K562 (cell line): Measurements from ENCODE around the gene TEX51. TPM values are rescaled to one million over a fixed set of nuclear protein-coding genes. Genes with fewer than 3 reads are reported as not detected.

ENCODE experiments used
- ATAC-seq: fragments of 200-7000 bp; cut with Tn5 transposase; 3 replicates; pipeline ENCODE4 v1.9.1; 2020; ENCODE audit warnings: moderate library complexity
- BruUV-seq: library from RNA; stranded (reverse); fragments of 400-500 nt; replicated peaks from 2 replicates; lab custom pipeline; 2021; lab: Mats Ljungman, UMichigan
- CTCF ChIA-PET: fragments of 300-600 bp; formaldehyde crosslinking; extraction: SDS; loops from one replicate; lab custom pipeline; 2021; ENCODE audit warnings: low intra/inter-chr PET ratio; lab: Yijun Ruan, JAX
- POLR2A ChIA-PET: fragments of 300-600, 350-650 bp; sonication (Branson Sonifier 250); formaldehyde crosslinking; extraction: SDS; loops from one replicate; lab custom pipeline; 2021; ENCODE audit warnings: antibody characterized with exemption, inconsistent platforms; lab: Yijun Ruan, JAX
- DNase-seq, 4 experiments: peaks; one replicate each; pipeline versions ENCODE4 v3.0.0 to v3.0.0-alpha.2; 2011 to 2018; ENCODE audit warnings: low spot score in 3 of 4, mixed read lengths in 3 of 4; ENCODE audit errors: extremely low read depth in 1 of 4
- FAIRE-seq: peaks from 2 replicates; lab custom pipeline; 2011; peaks lifted over from hg19 to GRCh38; lab: Jason Lieb, UNC
- H2AFZ ChIP-seq: 2 replicates; pipeline ENCODE4 v1.6.0; 2011; ENCODE audit warnings: low read depth, low read length, control low read depth, inconsistent platforms
- H3K27ac ChIP-seq: fragments of 200-600 bp; 3 replicates; pipeline ENCODE4 v1.8.0; 2011; ENCODE audit warnings: low read depth, mild to moderate bottlenecking, control low read depth, inconsistent platforms, low read length, moderate library complexity, mixed read lengths; ENCODE audit errors: extremely low read depth
- H3K27me3 ChIP-seq, 2 experiments: fragments of 300-600 bp in 1 of 2; 2 replicates in 1 of 2; 3 replicates in 1 of 2; pipeline versions ENCODE4 v1.6.0 to v1.8.0; 2011; ENCODE audit warnings: inconsistent platforms in 2 of 2, low read length in 2 of 2, mild to moderate bottlenecking in 1 of 2, mixed read lengths in 1 of 2, moderate library complexity in 1 of 2; ENCODE audit not compliant: control insufficient read depth in 2 of 2, insufficient read depth in 2 of 2
- H3K36me3 ChIP-seq: fragments of 300-600 bp; 3 replicates; pipeline ENCODE4 v1.8.0; 2011; ENCODE audit warnings: mild to moderate bottlenecking, low read length, inconsistent platforms; ENCODE audit not compliant: control insufficient read depth, insufficient read depth
- H3K4me1 ChIP-seq, 2 experiments: fragments of 200-600 bp in 1 of 2; replicated peaks in 1 of 2; 2 replicates in 1 of 2; 3 replicates in 1 of 2; pipeline versions ENCODE4 v1.5.1 to v1.8.0; 2011; ENCODE audit warnings: inconsistent platforms in 2 of 2, low read length in 2 of 2, mild to moderate bottlenecking in 1 of 2, mixed read lengths in 1 of 2, moderate library complexity in 1 of 2; ENCODE audit not compliant: control insufficient read depth in 2 of 2, insufficient read depth in 2 of 2
- H3K4me2 ChIP-seq: 2 replicates; pipeline ENCODE4 v1.6.1; 2011; ENCODE audit warnings: low read length, control low read depth, inconsistent platforms, mixed read lengths; ENCODE audit not compliant: insufficient read depth
- H3K4me3 ChIP-seq: fragments of 200-600 bp; sonication (generic), shearing (Covaris generic); 2 replicates; pipeline ENCODE4 v1.5.1; 2016; ENCODE audit warnings: control low read depth, inconsistent platforms
- H3K79me2 ChIP-seq: fragments of 200-600 bp; 3 replicates; pipeline ENCODE4 v1.8.0; 2011; ENCODE audit warnings: low read length, inconsistent platforms; ENCODE audit not compliant: control insufficient read depth, insufficient read depth
- H3K9ac ChIP-seq, 2 experiments: 2 replicates each; pipeline versions ENCODE4 v1.6.0 to v1.6.1; 2011; ENCODE audit warnings: low read depth in 2 of 2, low read length in 2 of 2, control low read depth in 1 of 2, inconsistent platforms in 1 of 2, mild to moderate bottlenecking in 1 of 2, mixed read lengths in 1 of 2; ENCODE audit not compliant: insufficient read depth in 1 of 2
- H3K9me1 ChIP-seq: one replicate; pipeline ENCODE4 v1.6.0; 2011; ENCODE audit warnings: inconsistent platforms, mild to moderate bottlenecking, low read length, moderate library complexity; ENCODE audit not compliant: control insufficient read depth, insufficient read depth
- H3K9me3 ChIP-seq: replicated peaks from 2 replicates; pipeline ENCODE4 v1.5.1; 2011; ENCODE audit warnings: low read depth, low read length, inconsistent platforms; ENCODE audit not compliant: control insufficient read depth, insufficient read depth
- H4K20me1 ChIP-seq: replicated peaks from 2 replicates; pipeline ENCODE4 v1.6.1; 2011; ENCODE audit warnings: low read length, inconsistent platforms, mixed read lengths; ENCODE audit not compliant: control insufficient read depth, insufficient read depth
- CTBP1 ChIP-seq: fragments of 450-650 bp; IDR thresholded peaks from 2 replicates; pipeline ENCODE4 v1.6.1; 2016; ENCODE audit warnings: borderline replicate concordance
- ELF1 ChIP-seq: fragments of 200-800 bp; sonication (Bioruptor generic); IDR thresholded peaks from 2 replicates; pipeline ENCODE4 v1.6.1; 2016; ENCODE audit warnings: missing genetic modification characterization, missing compliant biosample characterization
- FOXK2 ChIP-seq, 2 experiments: fragments of 450-650 bp; IDR thresholded peaks in 1 of 2; conservative IDR thresholded peaks in 1 of 2; 2 replicates each; pipeline ENCODE4 v1.6.1; 2016; ENCODE audit warnings: low read depth in 2 of 2, mild to moderate bottlenecking in 1 of 2
- HDAC3 ChIP-seq: fragments of 450-650 bp; IDR thresholded peaks from 2 replicates; pipeline ENCODE4 v1.6.1; 2018; ENCODE audit warnings: borderline replicate concordance, mild to moderate bottlenecking, moderate library complexity; ENCODE audit not compliant: partially characterized antibody
- HDAC8 ChIP-seq: fragments of 450-650 bp; IDR thresholded peaks from 2 replicates; pipeline ENCODE4 v1.6.1; 2016; ENCODE audit warnings: mild to moderate bottlenecking, missing genetic modification characterization, moderate library complexity, missing compliant biosample characterization
- LCOR ChIP-seq: sonication (generic); formaldehyde crosslinking; IDR thresholded peaks from 2 replicates; pipeline ENCODE4 v1.8.0; 2022; ENCODE audit warnings: mild to moderate bottlenecking, missing genetic modification reagents
- PURB ChIP-seq: sonication (generic); formaldehyde crosslinking; IDR thresholded peaks from 2 replicates; pipeline ENCODE4 v1.9.0; 2021; ENCODE audit warnings: low read depth, mild to moderate bottlenecking, missing genetic modification reagents
- SMARCC2 ChIP-seq: fragments of 450-650 bp; IDR thresholded peaks from 2 replicates; pipeline ENCODE4 v1.6.1; 2017; ENCODE audit warnings: antibody characterized with exemption, moderate library complexity, mild to moderate bottlenecking, low read depth
- TAF7 ChIP-seq: fragments of 450-650 bp; IDR thresholded peaks from 2 replicates; pipeline ENCODE4 v1.6.1; 2016; ENCODE audit warnings: missing genetic modification characterization, missing compliant biosample characterization
- ZFPM2 ChIP-seq: fragments of 250-450 bp; sonication (Bioruptor Pico); IDR thresholded peaks from 2 replicates; pipeline ENCODE4 v1.5.1; 2022; ENCODE audit warnings: mild to moderate bottlenecking
- WGBS: fragments of 100-300 bp; shearing (Covaris generic); methylation state at CpG from one replicate; pipeline ENCODE4 v1.1.6; 2016; ENCODE audit warnings: low coverage, mixed read lengths; ENCODE audit not compliant: insufficient coverage; ENCODE audit errors: missing lambda C conversion rate; 5-methylcytosine and 5-hydroxymethylcytosine counted together
- in situ Hi-C: fragments of 300-500 bp; cut with MboI; formaldehyde crosslinking; loops from 4 replicates; pipeline ENCODE4 v1.15.0; 2018; ENCODE audit warnings: inconsistent platforms, mixed read lengths
- intact Hi-C: fragments of 100-400 bp; cut with micrococcal nuclease; formaldehyde crosslinking; loops from 2 replicates; pipeline ENCODE4 v1.14.2; 2022
- polyA plus RNA-seq, 8 experiments: library from polyadenylated mRNA; depleted of rRNA in 4 of 8; stranded (reverse) in 5 of 8; unstranded in 3 of 8; fragments of >200 nt; fragmentation: Nextera tagmentation in 2 of 8; fragmentation: Illumina TruSeq in 1 of 8; extraction: Ambion mirVana in 2 of 8; extraction: Trizol in 1 of 8; gene quantifications; 2 replicates each; pipeline versions ENCODE4 v1.2.1 to v1.2.3, GENCODE V29; 2011 to 2014; ENCODE audit warnings: inconsistent platforms in 1 of 8, missing spikeins in 1 of 8
- total RNA-seq, 7 experiments: library from RNA; depleted of rRNA in 6 of 7; stranded (reverse); fragments of >200 nt in 6 of 7; fragmentation: Illumina TruSeq in 2 of 7; extraction: Trizol in 2 of 7; gene quantifications; 2 replicates each; pipeline versions ENCODE4 v1.2.1 to v1.2.3, GENCODE V29; 2011 to 2021; ENCODE audit warnings: low replicate concordance in 1 of 7
- TF ChIP-seq, protein P1 (sequence below): fragments of 250-450 bp; sonication (Bioruptor Pico); IDR thresholded peaks from 2 replicates; pipeline ENCODE4 v1.9.0; 2021; ENCODE audit warnings: mild to moderate bottlenecking, inconsistent platforms
- TF ChIP-seq, protein P2 (sequence below): sonication (generic); formaldehyde crosslinking; IDR thresholded peaks from 2 replicates; pipeline ENCODE4 v1.8.0; 2022; ENCODE audit warnings: mild to moderate bottlenecking, missing genetic modification reagents
- TF ChIP-seq, protein P3 (sequence below): fragments of 250-450 bp; sonication (Bioruptor Pico); IDR thresholded peaks from 2 replicates; pipeline ENCODE4 v1.8.0; 2022; ENCODE audit warnings: moderate library complexity, mild to moderate bottlenecking, inconsistent platforms

The TEX51 gene
- total and polyA plus RNA-seq, 9 of the 15 experiments (the other 6 are each of a cell fraction or from before 2014, with no cell fraction given): not detected

DNA sequence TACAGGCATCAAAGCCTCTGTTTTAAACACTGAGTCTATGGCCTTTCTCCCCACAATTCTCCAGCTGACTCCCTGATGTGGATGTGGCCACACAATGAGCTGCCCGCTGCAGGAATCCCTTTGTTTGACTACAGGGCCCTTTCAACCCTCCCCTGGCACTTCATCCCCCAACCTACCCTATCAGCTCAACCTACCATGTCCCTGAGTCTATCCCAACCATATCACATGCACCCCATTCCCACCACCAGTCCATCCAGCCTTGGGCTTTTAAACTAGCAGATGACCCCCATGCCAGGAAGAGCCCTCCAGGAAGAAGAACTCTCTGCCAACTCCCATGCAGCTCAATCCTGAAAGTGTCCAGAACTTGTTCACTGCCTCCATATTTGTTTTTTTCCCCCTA, 46.9 kb upstream of the TEX51 start:
- Histone ChIP-seq H3K4me3 (no peak overlapping the region), H3K9me3 (no peaks in the 10 kb centered on the region), H3K4me2 (no peak overlapping the region), H2AFZ (no peak overlapping the region), H4K20me1 (no peaks in the 10 kb centered on the region), H3K36me3 (no peaks in the 10 kb centered on the region), H3K4me1 (no peaks in the 10 kb centered on the region), H3K27me3 (peaks cover 2 to 4% of the 10 kb centered on the region in 2 experiments; a peak in 2 of 5 replicates), H3K79me2 (no peaks in the 10 kb centered on the region), H3K9me1 (no peaks in the 10 kb centered on the region), H3K9ac (no peak overlapping the region), H3K27ac (no peak overlapping the region)
- DNase-seq (no peak), ATAC-seq (no peak), FAIRE-seq (no peak)
- in situ Hi-C loops (no loop called here), intact Hi-C loops (no loop called here)
- WGBS: 0% methylated on average over 1 of the region's 1 CpG
- TF ChIP-seq ZFPM2: no peak
- TF ChIP-seq, protein P1, sequence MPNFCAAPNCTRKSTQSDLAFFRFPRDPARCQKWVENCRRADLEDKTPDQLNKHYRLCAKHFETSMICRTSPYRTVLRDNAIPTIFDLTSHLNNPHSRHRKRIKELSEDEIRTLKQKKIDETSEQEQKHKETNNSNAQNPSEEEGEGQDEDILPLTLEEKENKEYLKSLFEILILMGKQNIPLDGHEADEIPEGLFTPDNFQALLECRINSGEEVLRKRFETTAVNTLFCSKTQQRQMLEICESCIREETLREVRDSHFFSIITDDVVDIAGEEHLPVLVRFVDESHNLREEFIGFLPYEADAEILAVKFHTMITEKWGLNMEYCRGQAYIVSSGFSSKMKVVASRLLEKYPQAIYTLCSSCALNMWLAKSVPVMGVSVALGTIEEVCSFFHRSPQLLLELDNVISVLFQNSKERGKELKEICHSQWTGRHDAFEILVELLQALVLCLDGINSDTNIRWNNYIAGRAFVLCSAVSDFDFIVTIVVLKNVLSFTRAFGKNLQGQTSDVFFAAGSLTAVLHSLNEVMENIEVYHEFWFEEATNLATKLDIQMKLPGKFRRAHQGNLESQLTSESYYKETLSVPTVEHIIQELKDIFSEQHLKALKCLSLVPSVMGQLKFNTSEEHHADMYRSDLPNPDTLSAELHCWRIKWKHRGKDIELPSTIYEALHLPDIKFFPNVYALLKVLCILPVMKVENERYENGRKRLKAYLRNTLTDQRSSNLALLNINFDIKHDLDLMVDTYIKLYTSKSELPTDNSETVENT (CRISPR knock-in tag): no peak
- TF ChIP-seq HDAC8: no peak
- TF ChIP-seq SMARCC2: no peak
- no peak for TF ChIP-seq TAF7
- TF ChIP-seq PURB (CRISPR knock-in tag): no peak
- no peak for TF ChIP-seq LCOR (CRISPR knock-in tag)
- no peak for TF ChIP-seq FOXK2 (conservative IDR thresholded peaks at IDR 0.05 in 1 of 2, IDR thresholded peaks at IDR 0.05 in 1 of 2; ENCODE audit: low read depth in 2 of 2)
- TF ChIP-seq, protein P2, sequence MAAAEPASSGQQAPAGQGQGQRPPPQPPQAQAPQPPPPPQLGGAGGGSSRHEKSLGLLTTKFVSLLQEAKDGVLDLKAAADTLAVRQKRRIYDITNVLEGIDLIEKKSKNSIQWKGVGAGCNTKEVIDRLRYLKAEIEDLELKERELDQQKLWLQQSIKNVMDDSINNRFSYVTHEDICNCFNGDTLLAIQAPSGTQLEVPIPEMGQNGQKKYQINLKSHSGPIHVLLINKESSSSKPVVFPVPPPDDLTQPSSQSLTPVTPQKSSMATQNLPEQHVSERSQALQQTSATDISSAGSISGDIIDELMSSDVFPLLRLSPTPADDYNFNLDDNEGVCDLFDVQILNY: no peak
- TF ChIP-seq CTBP1: no peak
- TF ChIP-seq, protein P3, sequence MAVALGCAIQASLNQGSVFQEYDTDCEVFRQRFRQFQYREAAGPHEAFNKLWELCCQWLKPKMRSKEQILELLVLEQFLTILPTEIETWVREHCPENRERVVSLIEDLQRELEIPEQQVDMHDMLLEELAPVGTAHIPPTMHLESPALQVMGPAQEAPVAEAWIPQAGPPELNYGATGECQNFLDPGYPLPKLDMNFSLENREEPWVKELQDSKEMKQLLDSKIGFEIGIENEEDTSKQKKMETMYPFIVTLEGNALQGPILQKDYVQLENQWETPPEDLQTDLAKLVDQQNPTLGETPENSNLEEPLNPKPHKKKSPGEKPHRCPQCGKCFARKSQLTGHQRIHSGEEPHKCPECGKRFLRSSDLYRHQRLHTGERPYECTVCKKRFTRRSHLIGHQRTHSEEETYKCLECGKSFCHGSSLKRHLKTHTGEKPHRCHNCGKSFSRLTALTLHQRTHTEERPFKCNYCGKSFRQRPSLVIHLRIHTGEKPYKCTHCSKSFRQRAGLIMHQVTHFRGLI (CRISPR knock-in tag): no peak
- no peak for TF ChIP-seq HDAC3
- no peak for TF ChIP-seq ELF1
- ChIA-PET CTCF (interaction anchor here (1.2 kb wide), 1 partner anchor 121 kb away, joined by 4 read pairs; no protein-coding TSS in a partner anchor), POLR2A (interaction anchor here (0.8 kb wide), 1 partner anchor 10 kb away, joined by 3 read pairs; no protein-coding TSS in a partner anchor)
- BruUV-seq: no TSS peak
